ENCODE results near the gene TMEM200A.

The TMEM200A gene

DNA sequence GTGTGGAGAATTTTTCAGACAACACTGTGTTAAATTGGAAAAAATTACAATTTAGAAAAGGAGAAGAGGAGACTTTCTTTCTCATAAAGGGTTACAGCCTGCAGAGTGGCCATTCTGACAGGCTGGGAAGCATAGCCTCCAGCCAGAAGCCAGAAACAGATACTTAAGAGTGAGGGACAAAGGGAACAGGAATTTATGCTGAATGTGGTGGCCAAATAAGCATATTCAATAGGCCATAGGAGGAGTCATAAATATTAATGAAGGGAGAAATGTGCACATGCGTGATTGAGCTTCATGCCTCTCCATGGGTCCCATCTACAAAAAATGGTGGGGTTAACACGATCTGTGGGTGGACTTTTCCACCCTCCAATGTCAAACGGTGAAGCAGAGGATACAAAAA is 13.4 kb downstream of the TMEM200A start:
- no peak for DNase-seq

- DNase-seq: no peak
Measured at GRCh38 chr6:130381012-130381411, 15.2 kb downstream of the TMEM200A start.

GRCh38 chr6:130381459-130382380 is 15.9 kb downstream of the TMEM200A start:
- DNase-seq: peak; percentile 53

DNA sequence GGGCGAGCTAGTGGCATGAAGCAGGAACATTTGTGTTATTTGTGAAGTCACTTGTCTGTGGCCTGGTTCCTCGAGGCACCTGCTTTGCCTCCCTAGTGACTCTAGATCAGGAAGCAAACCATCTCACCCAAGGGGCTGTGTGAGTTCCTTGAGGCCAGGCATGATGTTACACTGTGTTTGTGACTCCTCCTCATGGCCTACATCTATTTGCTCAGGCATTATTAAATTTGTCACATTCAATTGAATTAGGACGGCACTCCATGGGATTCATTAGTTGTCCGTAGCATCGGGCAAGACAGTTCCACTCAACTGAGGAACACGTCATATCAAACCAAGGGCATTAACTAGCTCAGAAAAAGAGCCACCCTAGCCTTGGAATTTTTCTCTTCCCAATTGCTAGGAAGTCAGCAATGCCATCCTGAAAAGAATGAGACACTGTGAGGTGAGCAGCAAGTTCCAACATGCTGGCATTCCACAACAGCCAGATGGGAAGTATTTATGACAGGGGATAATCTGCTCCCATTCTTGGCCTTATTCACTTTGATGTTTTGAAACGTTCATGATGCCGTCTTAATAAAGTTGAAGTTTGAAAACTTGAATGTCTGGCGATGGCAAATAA is 17.2 kb downstream of the TMEM200A start:
- no peak for DNase-seq

DNA sequence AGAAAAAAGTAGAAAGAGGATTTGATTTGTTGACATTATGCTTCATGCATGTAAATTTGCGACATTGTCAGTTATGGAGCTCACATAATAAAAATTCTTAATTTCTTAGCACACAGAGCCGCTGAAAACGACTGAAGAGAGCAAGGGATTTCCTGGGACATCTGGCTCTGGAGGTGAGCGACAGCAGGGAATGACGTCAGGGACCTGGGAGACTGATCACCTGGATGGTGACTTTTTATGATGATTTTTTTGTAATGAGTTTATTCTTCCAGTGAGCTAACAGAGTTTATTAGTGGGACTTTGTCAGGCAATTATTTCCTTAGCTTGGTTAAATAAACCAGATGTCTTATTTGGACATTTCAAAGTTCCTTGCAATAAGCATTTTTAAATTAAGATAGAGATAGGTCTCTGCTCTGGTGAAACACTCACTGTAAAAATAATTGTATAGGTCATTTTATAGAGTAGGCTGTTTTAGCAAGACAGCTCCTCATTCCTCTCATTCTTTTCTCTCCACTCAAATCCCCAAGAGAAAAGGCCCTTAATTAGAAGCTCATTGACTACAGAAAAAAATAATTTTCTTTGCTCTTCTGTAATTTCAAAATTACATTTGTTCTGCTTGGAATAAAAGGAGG is 19.4 kb downstream of the TMEM200A start:
- DNase-seq: no peak

DNA sequence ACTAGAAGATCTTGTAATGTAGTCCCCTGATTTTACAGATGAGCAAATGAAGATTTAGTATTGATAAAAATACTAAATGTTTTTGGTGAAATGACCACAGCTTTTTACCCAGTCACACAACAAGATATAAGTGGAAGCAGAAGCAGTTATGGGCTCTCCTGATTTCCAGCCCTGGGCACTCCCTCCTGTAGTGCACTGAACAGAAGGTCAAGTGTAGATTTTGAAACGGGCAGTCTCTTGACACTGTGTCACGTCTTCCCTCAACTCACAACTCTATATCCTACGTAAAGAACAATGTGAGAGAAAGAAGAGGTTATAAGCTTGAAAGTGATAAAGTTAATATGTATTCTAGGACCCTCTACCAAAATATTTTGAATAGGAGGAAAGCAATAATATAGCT is 23.3 kb downstream of the TMEM200A start:
- no peak for DNase-seq

DNA sequence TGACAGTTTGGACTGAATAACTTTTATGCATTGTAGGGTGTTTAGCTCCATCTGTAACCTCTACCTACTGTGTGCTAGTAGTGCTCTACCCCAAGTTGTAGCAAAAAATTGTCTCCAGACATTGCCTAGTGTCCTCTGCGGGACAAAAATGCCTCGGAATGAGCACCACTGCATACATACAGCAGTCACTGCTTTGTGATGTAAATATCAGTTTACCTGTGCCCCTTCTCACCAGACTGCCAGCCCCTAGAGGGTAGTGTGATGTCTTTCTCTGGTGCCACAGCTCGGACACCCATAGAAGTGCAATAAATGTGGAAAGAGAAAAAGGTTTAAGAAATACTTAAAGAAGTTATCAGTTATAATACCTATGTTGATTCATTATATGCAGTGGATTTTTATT is 25.1 kb downstream of the TMEM200A start:
- DNase-seq: no peak

DNA sequence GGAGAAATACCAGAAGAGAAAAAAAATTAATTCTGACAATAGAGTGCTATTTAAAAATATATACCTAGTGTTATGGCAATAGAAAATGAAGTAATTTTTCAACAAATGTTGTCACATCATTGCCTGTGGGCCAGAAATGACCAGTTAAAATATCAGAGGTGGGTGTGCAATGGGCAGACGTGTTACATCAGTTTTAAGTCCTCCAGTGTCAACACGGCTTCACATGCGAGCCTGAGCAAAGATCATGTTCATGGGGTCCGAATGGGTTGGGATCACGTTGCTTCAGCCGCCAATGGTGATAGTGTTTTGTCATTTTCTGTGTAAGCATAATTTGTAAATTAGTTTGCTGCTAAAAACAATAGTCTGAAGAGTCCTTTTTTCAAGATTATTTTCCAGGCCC is 27.5 kb downstream of the TMEM200A start:
- no peak for DNase-seq

DNA sequence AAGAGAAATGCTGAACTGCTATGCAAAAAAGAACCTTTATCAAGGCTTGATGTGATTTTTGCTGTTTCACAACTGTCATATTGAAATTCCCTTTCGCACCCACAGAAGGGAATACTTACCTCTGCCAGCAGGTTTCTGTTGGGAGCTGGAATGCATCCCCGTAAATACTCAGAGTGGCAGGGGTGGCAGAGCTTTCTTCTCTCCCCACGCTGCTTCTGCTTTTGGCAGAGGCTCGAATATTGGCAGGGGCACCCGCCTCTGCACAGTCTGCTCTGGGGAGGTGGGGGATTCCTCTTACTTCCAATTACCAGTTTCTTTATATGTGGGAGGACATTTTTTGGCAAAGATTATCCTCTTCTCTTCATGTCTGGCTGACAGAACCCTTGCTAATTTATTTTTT is 28.4 kb downstream of the TMEM200A start:
- no peak for DNase-seq

DNA sequence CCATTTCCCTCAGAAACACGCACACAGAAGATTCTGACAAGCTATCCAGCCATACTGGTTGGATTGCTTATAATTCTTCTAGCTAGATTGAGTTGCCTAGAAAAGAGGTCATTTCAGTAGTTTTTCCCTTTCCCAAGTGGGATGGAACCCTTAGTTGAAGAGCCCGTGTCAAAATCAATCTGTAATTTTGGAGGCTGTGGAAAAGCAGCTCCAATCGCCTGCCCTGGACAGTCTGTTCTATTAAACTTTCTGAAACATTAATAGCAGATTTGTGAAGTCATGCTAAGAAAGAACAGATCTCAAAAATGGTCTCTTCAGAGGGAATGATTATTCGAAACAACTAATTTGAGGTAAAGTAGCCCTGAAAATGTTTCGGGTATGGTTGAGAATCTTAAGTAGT is 29.3 kb downstream of the TMEM200A start:
- no peak for DNase-seq

- DNase-seq: no peak
Measured at GRCh38 chr6:130396722-130397121, 30.9 kb downstream of the TMEM200A start.

DNA sequence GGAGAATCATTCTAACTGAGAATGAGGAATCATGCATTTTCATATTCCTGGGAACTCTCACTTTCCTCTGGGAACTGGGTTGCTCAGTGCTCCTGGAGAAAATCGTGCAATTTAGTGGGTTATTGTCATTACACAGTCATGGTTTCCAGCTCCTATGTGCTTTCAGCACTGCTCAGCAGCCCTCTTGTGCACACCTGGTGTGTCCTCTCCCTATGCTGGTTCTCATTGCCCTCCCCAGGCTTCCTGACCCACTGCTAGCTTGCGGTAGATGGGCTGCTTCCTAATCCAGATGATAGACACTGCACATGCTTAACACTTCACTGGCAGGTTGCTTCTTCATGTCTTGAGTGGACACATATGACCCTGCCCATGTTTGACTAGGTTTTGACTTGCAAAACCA is 39.7 kb downstream of the TMEM200A start:
- no peak for DNase-seq

DNA sequence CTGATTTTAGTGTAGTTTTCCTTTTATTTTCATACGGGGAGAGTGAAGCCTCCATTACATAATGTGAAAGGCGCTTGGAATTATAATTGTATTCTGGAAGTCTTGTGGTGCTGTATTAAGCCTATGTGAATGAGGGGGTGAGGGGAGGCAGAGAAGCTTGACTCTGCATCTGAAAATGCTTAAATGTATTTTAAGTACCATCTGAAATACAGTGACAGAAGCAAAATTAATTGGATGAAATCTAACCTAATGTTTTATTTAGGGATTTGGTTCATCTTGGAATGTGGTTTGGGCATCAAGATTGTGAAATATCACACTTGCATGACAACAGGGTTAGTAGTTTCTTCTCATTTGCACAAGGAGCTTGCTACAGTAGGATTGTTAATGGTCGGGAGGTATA is 41.2 kb downstream of the TMEM200A start:
- DNase-seq: no peak

- DNase-seq: no peak
Measured at GRCh38 chr6:130409418-130410100, 43.7 kb downstream of the TMEM200A start.

GRCh38 chr6:130411481-130411880 is 45.7 kb downstream of the TMEM200A start:
- no peak for DNase-seq

DNA sequence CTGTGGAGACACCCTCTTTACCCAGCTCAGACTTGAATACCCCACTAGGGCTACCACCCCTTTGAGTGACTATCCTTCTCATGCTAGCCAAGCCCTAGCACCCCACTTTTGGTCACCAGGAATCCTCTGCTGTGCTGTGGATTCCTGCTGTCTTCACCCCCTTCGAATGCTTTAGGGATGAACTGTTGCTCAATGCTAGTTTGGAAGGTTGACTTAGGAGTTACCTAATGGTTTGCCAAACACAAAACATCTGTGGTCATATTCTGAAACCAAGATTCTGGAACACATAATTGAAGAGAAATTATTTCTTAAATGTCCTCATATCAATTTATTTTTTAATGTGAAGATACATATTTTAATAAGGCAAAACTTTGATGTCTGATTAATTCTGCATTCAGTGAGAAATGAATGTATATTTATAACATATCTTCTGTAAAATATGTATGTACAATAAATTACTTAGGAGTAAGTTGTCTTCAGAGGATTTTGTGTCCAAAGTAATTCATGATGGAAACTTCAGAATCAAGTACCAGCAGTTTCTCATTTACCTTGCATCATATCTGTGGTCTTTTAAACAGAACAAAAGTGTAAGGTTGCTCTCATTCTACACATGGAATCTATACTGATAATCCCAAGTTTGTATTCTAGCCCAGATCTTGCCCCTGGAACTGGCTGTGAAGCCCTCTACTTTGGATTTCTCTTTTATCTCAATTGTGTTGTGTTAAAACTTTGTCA is 46.9 kb downstream of the TMEM200A start:
- DNase-seq: no peak

DNA sequence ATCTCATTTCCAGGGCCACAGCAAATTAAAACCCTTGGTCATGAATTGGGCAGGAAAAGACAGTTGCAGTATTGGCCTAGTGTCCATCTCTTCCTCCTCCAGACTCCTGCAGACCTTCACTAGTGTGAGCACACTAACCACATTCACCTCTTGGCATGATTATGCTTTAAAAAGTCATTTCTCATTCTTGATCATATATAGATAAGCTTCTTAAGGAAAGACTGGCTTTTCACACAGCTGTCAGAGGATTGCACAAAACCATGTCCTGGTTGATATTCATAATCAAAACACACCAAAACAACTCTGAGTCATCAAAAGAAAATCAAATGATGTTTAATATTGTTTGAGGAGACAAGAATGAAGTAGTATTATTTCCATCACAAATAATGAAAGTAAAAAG is 52.1 kb downstream of the TMEM200A start:
- DNase-seq: no peak

DNA sequence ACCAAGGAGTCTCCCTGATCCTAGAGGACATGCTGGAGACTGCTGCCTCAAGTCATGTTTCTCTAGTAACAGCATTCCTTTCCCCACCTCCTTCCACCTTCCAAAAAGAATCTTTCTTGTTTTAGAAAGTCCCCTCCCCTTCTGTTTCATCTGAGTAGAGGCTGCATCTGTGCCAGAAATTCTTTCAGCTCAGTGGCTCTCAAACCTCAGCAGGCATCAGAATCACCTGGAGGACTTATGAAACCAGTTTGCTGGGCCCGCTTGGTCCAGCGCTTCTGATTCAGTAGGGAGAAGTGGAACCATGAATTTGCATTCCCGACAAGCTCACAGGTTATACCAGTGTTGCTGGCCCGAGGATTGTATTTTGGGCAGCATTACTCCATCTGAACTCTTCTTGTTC is 55.1 kb downstream of the TMEM200A start:
- no peak for DNase-seq

GRCh38 chr6:130421585-130421984 is 55.8 kb downstream of the TMEM200A start:
- DNase-seq: no peak

GRCh38 chr6:130423044-130423443 is 57.2 kb downstream of the TMEM200A start:
- no peak for DNase-seq

GRCh38 chr6:130424710-130425109 is 58.9 kb downstream of the TMEM200A start:
- DNase-seq: no peak

- DNase-seq: no peak
Measured at GRCh38 chr6:130425537-130425936, 59.7 kb downstream of the TMEM200A start.
